GM18873 (cell line): ENCODE results near the gene SAPCD2.
"Not testable (repeated sequence)": the region's sequence is repeated elsewhere in the genome, so short reads cannot be mapped to it uniquely, and the experiment has no call there.

Experiments used
- ATAC-seq: cut with Tn5 transposase; IDR thresholded peaks from one replicate; pipeline ENCODE4 v1.9.1; 2021; ENCODE audit warnings: mild to moderate bottlenecking, moderate library complexity, moderate number of reproducible peaks; ENCODE audit not compliant: unreplicated experiment, low FRiP score

The SAPCD2 gene

GRCh38 chr9:137034039-137034708 lies 36.2 kb downstream of the SAPCD2 start:
- ATAC-seq = no peak

- ATAC-seq = not testable (repeated sequence)
Observed at GRCh38 chr9:137033481-137033880, 36.9 kb downstream of the SAPCD2 start.

- no peak for ATAC-seq
Observed at GRCh38 chr9:137032858-137033257, 37.5 kb downstream of the SAPCD2 start.

GRCh38 chr9:137031904-137032640 lies 38.3 kb downstream of the SAPCD2 start, which contains the start of gene FUT7:
Gene FUT7 (minus strand): TSS chr9:137032088. CDS start chr9:137031991, 97 bp downstream.
- ATAC-seq = no peak

GRCh38 chr9:137030538-137031527 lies 39.5 kb downstream of the SAPCD2 start:
- ATAC-seq = no peak

- ATAC-seq = no peak
Observed at GRCh38 chr9:137030006-137030405, 40.4 kb downstream of the SAPCD2 start.

GRCh38 chr9:137029058-137029936 lies 41.1 kb downstream of the SAPCD2 start:
- no peak for ATAC-seq

GRCh38 chr9:137028263-137029057 lies 41.9 kb downstream of the SAPCD2 start:
- ATAC-seq = no peak

- ATAC-seq = no peak
Observed at GRCh38 chr9:137027369-137028262, 42.7 kb downstream of the SAPCD2 start, which contains the start of gene ABCA2. Gene ABCA2 (minus strand): TSS chr9:137028237. CDS start chr9:137028140, 97 bp downstream.

- no peak for ATAC-seq
Observed at GRCh38 chr9:137026828-137027227, 43.5 kb downstream of the SAPCD2 start.

GRCh38 chr9:137026384-137026783 lies 44.0 kb downstream of the SAPCD2 start:
- no peak for ATAC-seq

GRCh38 chr9:137025517-137025966 lies 44.8 kb downstream of the SAPCD2 start:
- ATAC-seq = no peak

GRCh38 chr9:137023583-137023991 lies 46.8 kb downstream of the SAPCD2 start:
- no peak for ATAC-seq

- no peak for ATAC-seq
Observed at GRCh38 chr9:137023157-137023556, 47.2 kb downstream of the SAPCD2 start.

GRCh38 chr9:137022662-137023008 lies 47.7 kb downstream of the SAPCD2 start:
- no peak for ATAC-seq

GRCh38 chr9:137021979-137022661 lies 48.2 kb downstream of the SAPCD2 start:
- no peak for ATAC-seq

GRCh38 chr9:137021568-137021978 lies 48.8 kb downstream of the SAPCD2 start:
- ATAC-seq = no peak
